ENCODE measurements around the gene KCNAB2.

The KCNAB2 gene

GRCh38 chr1:6148497-6149241, 103.0 kb downstream of the KCNAB2 start:
- H3K4me1 ChIP-seq (ENCODE audit: control insufficient read depth, low read length): no peaks in the 10 kb centered on the region
- no peaks in the 10 kb centered on the region for H3K9me2 ChIP-seq (replicated peaks; ENCODE audit: control insufficient read depth, low read length)
- H3F3A ChIP-seq (ENCODE audit: control insufficient read depth, insufficient read depth): no peaks in the 10 kb centered on the region
- H3K27ac ChIP-seq (ENCODE audit: low read depth, low read length): no peak overlapping the region
- H3K79me2 ChIP-seq (ENCODE audit: control insufficient read depth, low read length): no peaks in the 10 kb centered on the region
- no peak for TF ChIP-seq EZH2phosphoT487 (IDR thresholded peaks at IDR 0.05; ENCODE audit: borderline replicate concordance, low read length)
- no peak for TF ChIP-seq CTCF (IDR thresholded peaks at IDR 0.05; ENCODE audit: low read depth, low read length, poor library complexity, severe bottlenecking)
- H3K36me3 ChIP-seq (ENCODE audit: control insufficient read depth, low read length): no peaks in the 10 kb centered on the region
- no peaks in the 10 kb centered on the region for H3K27me3 ChIP-seq (ENCODE audit: control insufficient read depth, low read length)
- H4K20me1 ChIP-seq (ENCODE audit: control insufficient read depth, insufficient read depth, low read depth, low read length): 0 out of 2 replicates have a peak, but pooled peaks cover 3% of the 10 kb centered on the region
- H3K4me3 ChIP-seq (ENCODE audit: low read length): no peak overlapping the region
- H3K9me3 ChIP-seq (ENCODE audit: control insufficient read depth, insufficient read depth, low read length): no peaks in the 10 kb centered on the region
- H3K4me2 ChIP-seq (ENCODE audit: low read length): no peak overlapping the region

GRCh38 chr1:6149597-6149996, 103.9 kb downstream of the KCNAB2 start:
- Histone ChIP-seq H3F3A (ENCODE audit: control insufficient read depth, insufficient read depth) (no peaks in the 10 kb centered on the region), H3K4me2 (ENCODE audit: low read length) (no peak overlapping the region), H3K27me3 (ENCODE audit: control insufficient read depth, low read length) (no peaks in the 10 kb centered on the region), H3K9me2 (replicated peaks; ENCODE audit: control insufficient read depth, low read length) (no peaks in the 10 kb centered on the region), H4K20me1 (ENCODE audit: control insufficient read depth, insufficient read depth, low read depth, low read length) (no peaks in the 10 kb centered on the region), H3K4me1 (ENCODE audit: control insufficient read depth, low read length) (no peaks in the 10 kb centered on the region), H3K4me3 (ENCODE audit: low read length) (no peak overlapping the region), H3K27ac (ENCODE audit: low read depth, low read length) (no peak overlapping the region), H3K79me2 (ENCODE audit: control insufficient read depth, low read length) (no peaks in the 10 kb centered on the region), H3K36me3 (ENCODE audit: control insufficient read depth, low read length) (no peaks in the 10 kb centered on the region), H3K9me3 (ENCODE audit: control insufficient read depth, insufficient read depth, low read length) (no peaks in the 10 kb centered on the region)
- TF ChIP-seq CTCF (IDR thresholded peaks at IDR 0.05; ENCODE audit: low read depth, low read length, poor library complexity, severe bottlenecking) (no peak), EZH2phosphoT487 (IDR thresholded peaks at IDR 0.05; ENCODE audit: borderline replicate concordance, low read length) (no peak)

GRCh38 chr1:6150006-6150938, 104.6 kb downstream of the KCNAB2 start:
- Histone ChIP-seq H3K4me3 (ENCODE audit: low read length) (no peak overlapping the region), H3K4me1 (ENCODE audit: control insufficient read depth, low read length) (no peaks in the 10 kb centered on the region)
- TF ChIP-seq CTCF (IDR thresholded peaks at IDR 0.05; ENCODE audit: low read depth, low read length, poor library complexity, severe bottlenecking) (no peak), EZH2phosphoT487 (IDR thresholded peaks at IDR 0.05; ENCODE audit: borderline replicate concordance, low read length) (no peak)

More at GRCh38 chr1:6150006-6150938, 104.6 kb downstream of the KCNAB2 start:
- Histone ChIP-seq H3F3A (ENCODE audit: control insufficient read depth, insufficient read depth) (no peaks in the 10 kb centered on the region), H4K20me1 (ENCODE audit: control insufficient read depth, insufficient read depth, low read depth, low read length) (no peaks in the 10 kb centered on the region), H3K27ac (ENCODE audit: low read depth, low read length) (no peak overlapping the region), H3K9me2 (replicated peaks; ENCODE audit: control insufficient read depth, low read length) (no peaks in the 10 kb centered on the region), H3K27me3 (ENCODE audit: control insufficient read depth, low read length) (no peaks in the 10 kb centered on the region), H3K36me3 (ENCODE audit: control insufficient read depth, low read length) (no peaks in the 10 kb centered on the region), H3K9me3 (ENCODE audit: control insufficient read depth, insufficient read depth, low read length) (no peaks in the 10 kb centered on the region), H3K4me2 (ENCODE audit: low read length) (no peak overlapping the region), H3K79me2 (ENCODE audit: control insufficient read depth, low read length) (no peaks in the 10 kb centered on the region)
